K562 (cell line): ENCODE measurements around the gene BAG2. TPM values are rescaled to one million over a fixed set of nuclear protein-coding genes. Genes with fewer than 3 reads are reported as not detected.

Source experiments
- ATAC-seq: fragments of 200-7000 bp; cut with Tn5 transposase; 3 replicates; pipeline ENCODE4 v1.9.1; 2020; ENCODE audit warnings: moderate library complexity
- BruUV-seq: library from RNA; stranded (reverse); fragments of 400-500 nt; replicated peaks from 2 replicates; lab custom pipeline; 2021; lab: Mats Ljungman, UMichigan
- CTCF ChIA-PET: fragments of 300-600 bp; formaldehyde crosslinking; extraction: SDS; loops from one replicate; lab custom pipeline; 2021; ENCODE audit warnings: low intra/inter-chr PET ratio; lab: Yijun Ruan, JAX
- POLR2A ChIA-PET: fragments of 300-600, 350-650 bp; sonication (Branson Sonifier 250); formaldehyde crosslinking; extraction: SDS; loops from one replicate; lab custom pipeline; 2021; ENCODE audit warnings: antibody characterized with exemption, inconsistent platforms; lab: Yijun Ruan, JAX
- DNase-seq, 4 experiments: peaks; one replicate each; pipeline versions ENCODE4 v3.0.0 to v3.0.0-alpha.2; 2011 to 2018; ENCODE audit warnings: low spot score in 3 of 4, mixed read lengths in 3 of 4; ENCODE audit errors: extremely low read depth in 1 of 4
- FAIRE-seq: peaks from 2 replicates; lab custom pipeline; 2011; peaks lifted over from hg19 to GRCh38; lab: Jason Lieb, UNC
- H2AFZ ChIP-seq: 2 replicates; pipeline ENCODE4 v1.6.0; 2011; ENCODE audit warnings: low read depth, low read length, control low read depth, inconsistent platforms
- H3K27ac ChIP-seq: fragments of 200-600 bp; 3 replicates; pipeline ENCODE4 v1.8.0; 2011; ENCODE audit warnings: low read depth, mild to moderate bottlenecking, control low read depth, inconsistent platforms, low read length, moderate library complexity, mixed read lengths; ENCODE audit errors: extremely low read depth
- H3K27me3 ChIP-seq, 2 experiments: fragments of 300-600 bp in 1 of 2; 2 replicates in 1 of 2; 3 replicates in 1 of 2; pipeline versions ENCODE4 v1.6.0 to v1.8.0; 2011; ENCODE audit warnings: inconsistent platforms in 2 of 2, low read length in 2 of 2, mild to moderate bottlenecking in 1 of 2, mixed read lengths in 1 of 2, moderate library complexity in 1 of 2; ENCODE audit not compliant: control insufficient read depth in 2 of 2, insufficient read depth in 2 of 2
- H3K36me3 ChIP-seq: fragments of 300-600 bp; 3 replicates; pipeline ENCODE4 v1.8.0; 2011; ENCODE audit warnings: mild to moderate bottlenecking, low read length, inconsistent platforms; ENCODE audit not compliant: control insufficient read depth, insufficient read depth
- H3K4me1 ChIP-seq, 2 experiments: fragments of 200-600 bp in 1 of 2; replicated peaks in 1 of 2; 2 replicates in 1 of 2; 3 replicates in 1 of 2; pipeline versions ENCODE4 v1.5.1 to v1.8.0; 2011; ENCODE audit warnings: inconsistent platforms in 2 of 2, low read length in 2 of 2, mild to moderate bottlenecking in 1 of 2, mixed read lengths in 1 of 2, moderate library complexity in 1 of 2; ENCODE audit not compliant: control insufficient read depth in 2 of 2, insufficient read depth in 2 of 2
- H3K4me2 ChIP-seq: 2 replicates; pipeline ENCODE4 v1.6.1; 2011; ENCODE audit warnings: low read length, control low read depth, inconsistent platforms, mixed read lengths; ENCODE audit not compliant: insufficient read depth
- H3K4me3 ChIP-seq: fragments of 200-600 bp; sonication (generic), shearing (Covaris generic); 2 replicates; pipeline ENCODE4 v1.5.1; 2016; ENCODE audit warnings: control low read depth, inconsistent platforms
- H3K79me2 ChIP-seq: fragments of 200-600 bp; 3 replicates; pipeline ENCODE4 v1.8.0; 2011; ENCODE audit warnings: low read length, inconsistent platforms; ENCODE audit not compliant: control insufficient read depth, insufficient read depth
- H3K9ac ChIP-seq, 2 experiments: 2 replicates each; pipeline versions ENCODE4 v1.6.0 to v1.6.1; 2011; ENCODE audit warnings: low read depth in 2 of 2, low read length in 2 of 2, control low read depth in 1 of 2, inconsistent platforms in 1 of 2, mild to moderate bottlenecking in 1 of 2, mixed read lengths in 1 of 2; ENCODE audit not compliant: insufficient read depth in 1 of 2
- H3K9me1 ChIP-seq: one replicate; pipeline ENCODE4 v1.6.0; 2011; ENCODE audit warnings: inconsistent platforms, mild to moderate bottlenecking, low read length, moderate library complexity; ENCODE audit not compliant: control insufficient read depth, insufficient read depth
- H3K9me3 ChIP-seq: replicated peaks from 2 replicates; pipeline ENCODE4 v1.5.1; 2011; ENCODE audit warnings: low read depth, low read length, inconsistent platforms; ENCODE audit not compliant: control insufficient read depth, insufficient read depth
- H4K20me1 ChIP-seq: replicated peaks from 2 replicates; pipeline ENCODE4 v1.6.1; 2011; ENCODE audit warnings: low read length, inconsistent platforms, mixed read lengths; ENCODE audit not compliant: control insufficient read depth, insufficient read depth
- PRMT5 ChIP-seq: sonication (generic); formaldehyde crosslinking; IDR thresholded peaks from 2 replicates; pipeline ENCODE4 v1.5.0; 2020; ENCODE audit warnings: missing genetic modification reagents
- in situ Hi-C: fragments of 300-500 bp; cut with MboI; formaldehyde crosslinking; loops from 4 replicates; pipeline ENCODE4 v1.15.0; 2018; ENCODE audit warnings: inconsistent platforms, mixed read lengths
- intact Hi-C: fragments of 100-400 bp; cut with micrococcal nuclease; formaldehyde crosslinking; loops from 2 replicates; pipeline ENCODE4 v1.14.2; 2022
- polyA plus RNA-seq, 8 experiments: library from polyadenylated mRNA; depleted of rRNA in 4 of 8; stranded (reverse) in 5 of 8; unstranded in 3 of 8; fragments of >200 nt; fragmentation: Nextera tagmentation in 2 of 8; fragmentation: Illumina TruSeq in 1 of 8; extraction: Ambion mirVana in 2 of 8; extraction: Trizol in 1 of 8; gene quantifications; 2 replicates each; pipeline versions ENCODE4 v1.2.1 to v1.2.3, GENCODE V29; 2011 to 2014; ENCODE audit warnings: inconsistent platforms in 1 of 8, missing spikeins in 1 of 8
- total RNA-seq, 7 experiments: library from RNA; depleted of rRNA in 6 of 7; stranded (reverse); fragments of >200 nt in 6 of 7; fragmentation: Illumina TruSeq in 2 of 7; extraction: Trizol in 2 of 7; gene quantifications; 2 replicates each; pipeline versions ENCODE4 v1.2.1 to v1.2.3, GENCODE V29; 2011 to 2021; ENCODE audit warnings: low replicate concordance in 1 of 7
- TF ChIP-seq, protein P1 (sequence below), 2 experiments: fragments of 450-650 bp in 1 of 2; sonication (generic) in 1 of 2; formaldehyde crosslinking in 1 of 2; IDR thresholded peaks; 2 replicates each; pipeline versions ENCODE4 v1.7.1 to v1.9.0; 2016 to 2022; ENCODE audit warnings: inconsistent platforms in 1 of 2, mild to moderate bottlenecking in 1 of 2, missing genetic modification reagents in 1 of 2

BAG2 gene
- total and polyA plus RNA-seq, 9 of the 15 experiments (the other 6 are each of a cell fraction or from before 2014, with no cell fraction given): 12.8 to 20.7 (median 17.6) TPM

DNA sequence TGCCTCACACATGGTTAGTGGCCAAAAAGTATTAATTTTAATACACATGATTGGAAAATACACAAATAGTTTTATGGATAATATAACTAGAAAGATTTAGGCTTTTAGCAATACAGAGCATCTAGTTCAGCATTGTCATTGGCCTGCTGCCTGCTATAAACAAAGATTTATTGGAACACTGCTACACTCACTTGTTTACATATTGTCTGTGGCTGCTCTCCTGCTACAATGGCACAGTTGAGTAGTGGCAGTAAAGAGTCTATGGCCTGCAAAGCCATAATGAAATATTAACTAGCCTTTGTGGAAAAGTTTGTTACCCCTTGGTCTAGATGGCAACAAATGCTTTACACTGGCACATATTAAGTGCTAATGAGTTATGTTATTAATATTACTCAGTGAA is 44.4 kb upstream of the BAG2 start:
- peaks cover 46% of the 10 kb centered on the region for H3K79me2 ChIP-seq
- no peak overlapping the region for H3K4me3 ChIP-seq
- H3K9me3 ChIP-seq: no peaks in the 10 kb centered on the region
- ChIA-PET CTCF (no interaction called here), POLR2A (no interaction called here)
- no peak for ATAC-seq
- H2AFZ ChIP-seq: no peak overlapping the region
- no peak overlapping the region for H3K9ac ChIP-seq
- no peaks in the 10 kb centered on the region for H4K20me1 ChIP-seq
- in situ Hi-C loops: no loop called here
- H3K36me3 ChIP-seq: peaks cover 47% of the 10 kb centered on the region; the same call in 2 of the 3 replicates
- no peak overlapping the region for H3K4me2 ChIP-seq
- no peaks in the 10 kb centered on the region for H3K9me1 ChIP-seq
- TF ChIP-seq, protein P1, sequence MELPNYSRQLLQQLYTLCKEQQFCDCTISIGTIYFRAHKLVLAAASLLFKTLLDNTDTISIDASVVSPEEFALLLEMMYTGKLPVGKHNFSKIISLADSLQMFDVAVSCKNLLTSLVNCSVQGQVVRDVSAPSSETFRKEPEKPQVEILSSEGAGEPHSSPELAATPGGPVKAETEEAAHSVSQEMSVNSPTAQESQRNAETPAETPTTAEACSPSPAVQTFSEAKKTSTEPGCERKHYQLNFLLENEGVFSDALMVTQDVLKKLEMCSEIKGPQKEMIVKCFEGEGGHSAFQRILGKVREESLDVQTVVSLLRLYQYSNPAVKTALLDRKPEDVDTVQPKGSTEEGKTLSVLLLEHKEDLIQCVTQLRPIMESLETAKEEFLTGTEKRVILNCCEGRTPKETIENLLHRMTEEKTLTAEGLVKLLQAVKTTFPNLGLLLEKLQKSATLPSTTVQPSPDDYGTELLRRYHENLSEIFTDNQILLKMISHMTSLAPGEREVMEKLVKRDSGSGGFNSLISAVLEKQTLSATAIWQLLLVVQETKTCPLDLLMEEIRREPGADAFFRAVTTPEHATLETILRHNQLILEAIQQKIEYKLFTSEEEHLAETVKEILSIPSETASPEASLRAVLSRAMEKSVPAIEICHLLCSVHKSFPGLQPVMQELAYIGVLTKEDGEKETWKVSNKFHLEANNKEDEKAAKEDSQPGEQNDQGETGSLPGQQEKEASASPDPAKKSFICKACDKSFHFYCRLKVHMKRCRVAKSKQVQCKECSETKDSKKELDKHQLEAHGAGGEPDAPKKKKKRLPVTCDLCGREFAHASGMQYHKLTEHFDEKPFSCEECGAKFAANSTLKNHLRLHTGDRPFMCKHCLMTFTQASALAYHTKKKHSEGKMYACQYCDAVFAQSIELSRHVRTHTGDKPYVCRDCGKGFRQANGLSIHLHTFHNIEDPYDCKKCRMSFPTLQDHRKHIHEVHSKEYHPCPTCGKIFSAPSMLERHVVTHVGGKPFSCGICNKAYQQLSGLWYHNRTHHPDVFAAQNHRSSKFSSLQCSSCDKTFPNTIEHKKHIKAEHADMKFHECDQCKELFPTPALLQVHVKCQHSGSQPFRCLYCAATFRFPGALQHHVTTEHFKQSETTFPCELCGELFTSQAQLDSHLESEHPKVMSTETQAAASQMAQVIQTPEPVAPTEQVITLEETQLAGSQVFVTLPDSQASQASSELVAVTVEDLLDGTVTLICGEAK (IDR thresholded peaks at IDR 0.05): 0 out of 2 replicates have a peak, but pooled peaks have one; percentile 16
- TF ChIP-seq, protein P1 (CRISPR knock-in tag; IDR thresholded peaks at IDR 0.05): no peak
- TF ChIP-seq PRMT5: no peak
- BruUV-seq: no TSS peak
- intact Hi-C loops: no loop called here
- DNase-seq: no peak
- FAIRE-seq: no peak
- H3K4me1 ChIP-seq: no peaks in the 10 kb centered on the region
- H3K27ac ChIP-seq: no peak overlapping the region
- no peaks in the 10 kb centered on the region for H3K27me3 ChIP-seq
